Sigmoid colon (tissue), 7 donors: ENCODE results near the gene ZSCAN12. TPM values are rescaled to one million over a fixed set of nuclear protein-coding genes. Genes with fewer than 3 reads are reported as not detected.

Source experiments
- DNase-seq: peaks from one replicate; pipeline ENCODE4 v3.0.0-alpha.2; 2019
- H3K27ac ChIP-seq, 4 donors: fragments of 200-600 bp; sonication (generic); one replicate each; pipeline ENCODE4 v1.5.1; 2016 to 2019; ENCODE audit warnings: mild to moderate bottlenecking in 1 of 4
- H3K27me3 ChIP-seq, 3 donors: fragments of 200-600 bp; sonication (generic); one replicate each; pipeline ENCODE4 v1.5.1; 2019; ENCODE audit warnings: mild to moderate bottlenecking in 1 of 3
- H3K36me3 ChIP-seq, 4 donors: fragments of 200-600 bp; sonication (generic); one replicate each; pipeline ENCODE4 v1.5.1; 2016 to 2019
- H3K4me1 ChIP-seq, 4 donors: fragments of 200-600 bp; sonication (generic); one replicate each; pipeline ENCODE4 v1.5.1; 2017 to 2019
- H3K4me3 ChIP-seq, 4 donors: fragments of 200-600 bp; sonication (generic); one replicate each; pipeline ENCODE4 v1.5.1; 2017 to 2019; ENCODE audit warnings: mild to moderate bottlenecking in 2 of 4, moderate library complexity in 1 of 4
- H3K9me3 ChIP-seq, 4 donors: fragments of 200-600 bp in 3 of 4; sonication (generic) in 3 of 4; one replicate each; pipeline versions ENCODE4 v1.5.1 to v1.6.1; 2013 to 2019
- CTCF ChIP-seq, 4 experiments: fragments of 450-650 bp in 3 of 4; fragments of 200-600 bp in 1 of 4; IDR thresholded peaks; one replicate each; pipeline ENCODE4 v1.5.1; 2016 to 2019; ENCODE audit warnings: antibody characterized with exemption in 4 of 4, mild to moderate bottlenecking in 3 of 4, moderate library complexity in 2 of 4
- EP300 ChIP-seq, 4 donors: sonication (generic); formaldehyde crosslinking; IDR thresholded peaks; one replicate each; pipeline ENCODE4 v1.6.1; 2017; ENCODE audit warnings: antibody characterized with exemption in 4 of 4
- POLR2A ChIP-seq, 2 donors: fragments of 450-650 bp; IDR thresholded peaks; one replicate each; pipeline ENCODE4 v1.6.1; 2016; ENCODE audit warnings: antibody characterized with exemption in 2 of 2, mild to moderate bottlenecking in 2 of 2, moderate library complexity in 2 of 2
- POLR2AphosphoS5 ChIP-seq, 4 donors: sonication (generic); formaldehyde crosslinking; IDR thresholded peaks; one replicate each; pipeline ENCODE4 v1.6.1; 2017; ENCODE audit warnings: antibody characterized with exemption in 4 of 4
- WGBS, 2 donors: extraction: QIAGEN DNeasy Blood & Tissue Kit; methylation state at CpG; one replicate each; pipeline ENCODE4 v1.1.7; 2013; 5-methylcytosine and 5-hydroxymethylcytosine counted together
- intact Hi-C: fragments of 100-400 bp; cut with DNase I; formaldehyde crosslinking; loops from one replicate; pipeline ENCODE4 v1.15.1; 2023
- polyA plus RNA-seq, 3 donors: library from polyadenylated mRNA; stranded (reverse); fragments of 200-250 nt; gene quantifications; one replicate each; pipeline ENCODE4 v1.2.3, GENCODE V29; 2013
- total RNA-seq, 4 donors: library from RNA; depleted of rRNA; stranded (reverse); fragments of >200 nt; gene quantifications; one replicate each; pipeline ENCODE4 v1.1.0, GENCODE V29; 2016
- donor health status: healthy with polysubstance abuse.
- donor health status: Bipolar disorder and iron deficiency.
- donor health status: healthy.

The ZSCAN12 gene
- total and polyA plus RNA-seq, 7 donors: 1.4 to 7.5 (median 6.1) TPM

- Histone ChIP-seq H3K4me3 (no peak overlapping the region), H3K4me1 (peaks cover 0 to 16% (median 7%) of the 10 kb centered on the region in 4 donors), H3K27me3 (no peaks in the 10 kb centered on the region), H3K36me3 (peaks cover 0 to 58% (median 6%) of the 10 kb centered on the region in 4 donors), H3K27ac (peak overlapping the region; percentile 69 to 84 (median 80)), H3K9me3 (no peaks in the 10 kb centered on the region)
- no peak for DNase-seq
- 74 to 86% methylated on average over 2 of the region's 2 CpGs for WGBS, 2 donors
- TF ChIP-seq POLR2AphosphoS5 (IDR thresholded peaks at IDR 0.05) (no peak), EP300 (IDR thresholded peaks at IDR 0.05) (no peak), POLR2A (IDR thresholded peaks at IDR 0.05) (no peak), CTCF (IDR thresholded peaks at IDR 0.05) (no peak)
- intact Hi-C loops: no loop called here
Measured at GRCh38 chr6:28384143-28384533, 15.4 kb downstream of the ZSCAN12 start.

GRCh38 chr6:28383235-28384142, 16.1 kb downstream of the ZSCAN12 start:
- no peaks in the 10 kb centered on the region for H3K27me3 ChIP-seq
- peaks cover 0 to 58% (median 6%) of the 10 kb centered on the region in 4 donors for H3K36me3 ChIP-seq
- peaks cover 0 to 16% (median 7%) of the 10 kb centered on the region in 4 donors for H3K4me1 ChIP-seq
- 13 to 18% methylated on average over 31 of the region's 31 CpGs for WGBS, 2 donors
- no peaks in the 10 kb centered on the region for H3K9me3 ChIP-seq
- H3K27ac ChIP-seq: peak overlapping the region; percentile 69 to 84 (median 80)
- H3K4me3 ChIP-seq: peak overlapping the region; percentile 26 to 53 (median 50)
- intact Hi-C loops: loop anchor here (2.0 kb wide), 1 partner anchor 15 kb away; the partner anchor contains the start of gene ZSCAN12
- TF ChIP-seq CTCF (IDR thresholded peaks at IDR 0.05): peak in 3 of 4 experiments; percentile 39 to 51 (median 41)
- TF ChIP-seq POLR2AphosphoS5 (IDR thresholded peaks at IDR 0.05): peak; percentile 16 to 64 (median 56)
- TF ChIP-seq EP300 (IDR thresholded peaks at IDR 0.05): peak in 2 of 4 donors; percentile 11 to 22
- no peak for TF ChIP-seq POLR2A (IDR thresholded peaks at IDR 0.05)
- DNase-seq: peak; percentile 94

- intact Hi-C loops: no loop called here
- Histone ChIP-seq H3K9me3 (no peaks in the 10 kb centered on the region), H3K4me3 (no peak overlapping the region), H3K27me3 (no peaks in the 10 kb centered on the region), H3K4me1 (peaks cover 0 to 16% (median 7%) of the 10 kb centered on the region in 4 donors), H3K27ac (no peak overlapping the region), H3K36me3 (peaks cover 0 to 46% (median 6%) of the 10 kb centered on the region in 4 donors)
- DNase-seq: no peak
- 93 to 94% methylated on average over 2 of the region's 2 CpGs for WGBS, 2 donors
- TF ChIP-seq CTCF (IDR thresholded peaks at IDR 0.05) (no peak), EP300 (IDR thresholded peaks at IDR 0.05) (no peak), POLR2A (IDR thresholded peaks at IDR 0.05) (no peak), POLR2AphosphoS5 (IDR thresholded peaks at IDR 0.05) (no peak)
Measured at GRCh38 chr6:28380381-28380780, 19.2 kb downstream of the ZSCAN12 start.

- Histone ChIP-seq H3K9me3 (no peaks in the 10 kb centered on the region), H3K4me1 (peaks cover 0 to 12% (median 6%) of the 10 kb centered on the region in 4 donors), H3K4me3 (no peak overlapping the region), H3K36me3 (peaks cover 0 to 43% (median 6%) of the 10 kb centered on the region in 4 donors), H3K27me3 (no peaks in the 10 kb centered on the region), H3K27ac (no peak overlapping the region)
- DNase-seq: no peak
- no peak for TF ChIP-seq POLR2A (IDR thresholded peaks at IDR 0.05)
- no peak for TF ChIP-seq EP300 (IDR thresholded peaks at IDR 0.05)
- TF ChIP-seq POLR2AphosphoS5 (IDR thresholded peaks at IDR 0.05): no peak
- no peak for TF ChIP-seq CTCF (IDR thresholded peaks at IDR 0.05)
- intact Hi-C loops: no loop called here
Measured at GRCh38 chr6:28378644-28379043, 20.9 kb downstream of the ZSCAN12 start.
